Measurements from ENCODE around the gene APBA2.

APBA2 gene

GRCh38 chr15:28917791-28918140 lies 32.0 kb downstream of the APBA2 start:
- no peak for ATAC-seq

DNA sequence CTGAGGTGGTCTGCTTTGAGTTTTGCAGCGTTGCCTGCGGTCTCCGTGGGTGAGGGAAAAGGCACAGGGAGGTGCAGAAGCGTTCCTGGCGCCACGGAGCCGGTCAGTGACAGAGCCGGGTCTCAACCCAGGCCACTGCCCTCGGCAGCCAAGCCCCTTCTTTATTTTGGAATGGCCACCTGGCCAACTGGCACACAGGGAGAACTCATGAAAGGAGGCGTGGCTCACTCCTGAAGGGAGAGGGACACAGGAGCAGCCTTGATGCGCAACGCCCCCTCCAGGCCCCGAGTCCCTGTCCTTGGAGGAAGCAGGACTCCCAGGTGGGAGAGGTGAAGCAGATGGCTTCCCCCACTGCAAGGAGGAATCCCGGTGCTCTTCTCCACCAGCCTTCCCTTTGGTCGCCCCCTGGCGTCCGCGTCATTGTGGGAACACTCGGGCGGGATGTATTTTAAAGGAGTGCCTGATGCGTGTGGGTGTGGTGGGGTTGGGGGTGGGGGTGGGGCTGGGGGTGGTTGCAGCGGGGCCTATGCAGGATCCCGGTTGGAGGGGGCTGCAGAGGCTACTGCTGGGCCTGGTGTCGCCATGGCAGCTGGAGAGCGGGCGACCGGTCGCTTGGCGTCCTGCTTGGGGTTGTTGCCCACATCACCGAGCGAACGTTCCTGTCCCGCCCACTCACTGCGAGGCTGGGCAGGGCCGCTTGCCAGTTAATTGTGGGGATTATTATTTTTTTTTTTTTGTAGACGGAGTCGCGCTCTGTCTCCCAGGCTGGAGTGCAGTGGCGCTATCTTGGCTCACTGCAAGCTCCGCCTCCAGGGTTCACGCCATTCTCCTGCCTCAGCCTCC lies 32.6 kb downstream of the APBA2 start:
- no peak for ATAC-seq

GRCh38 chr15:28919201-28919635 lies 33.4 kb downstream of the APBA2 start:
- no peak for ATAC-seq

DNA sequence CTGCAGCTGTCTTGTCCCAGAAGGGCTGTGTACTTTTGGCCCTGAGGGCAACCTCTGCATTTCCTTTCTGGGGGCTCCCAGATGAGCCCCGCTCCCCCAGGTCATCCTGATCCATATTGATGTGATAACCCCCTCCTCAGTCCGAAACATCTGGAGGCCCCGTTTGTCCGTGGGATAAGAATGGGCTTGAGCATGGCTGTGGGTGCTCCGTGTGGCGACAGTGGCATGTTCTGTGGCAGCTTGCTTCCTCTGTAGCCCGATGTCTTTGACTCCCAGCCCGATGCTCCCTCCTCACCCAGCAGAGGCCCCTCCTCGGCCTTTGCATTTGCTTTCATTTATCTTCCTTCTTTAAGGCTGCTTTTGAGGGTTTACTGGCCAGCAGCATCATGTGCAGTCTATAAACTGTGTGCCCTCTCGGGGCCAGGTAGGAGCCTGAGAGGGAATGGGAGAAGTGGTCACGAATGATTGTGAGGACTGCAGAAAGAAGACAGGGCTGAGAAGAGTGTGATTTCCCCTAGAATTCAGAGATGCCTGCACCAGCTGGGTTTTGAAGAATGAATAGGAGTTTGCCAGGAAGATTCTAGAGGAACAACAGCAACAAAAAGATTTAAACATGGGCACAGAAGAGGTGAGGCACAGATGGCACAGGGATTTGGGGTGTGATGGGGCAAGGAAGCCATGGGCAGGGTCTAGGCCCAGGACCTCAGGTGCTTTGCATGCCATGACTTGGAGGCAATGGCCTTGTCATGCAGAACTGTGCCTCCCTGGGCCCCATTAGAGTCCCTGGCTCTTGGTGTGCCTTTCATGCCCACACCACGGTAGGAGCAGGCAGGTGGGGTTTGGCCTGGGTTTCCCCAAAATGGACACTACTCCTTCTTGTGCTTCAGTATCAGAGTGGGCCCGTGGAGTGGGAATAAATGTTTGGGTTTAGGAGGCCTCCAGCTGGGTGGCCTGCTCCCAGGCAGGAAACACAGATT lies 34.2 kb downstream of the APBA2 start:
- no peak for ATAC-seq

DNA sequence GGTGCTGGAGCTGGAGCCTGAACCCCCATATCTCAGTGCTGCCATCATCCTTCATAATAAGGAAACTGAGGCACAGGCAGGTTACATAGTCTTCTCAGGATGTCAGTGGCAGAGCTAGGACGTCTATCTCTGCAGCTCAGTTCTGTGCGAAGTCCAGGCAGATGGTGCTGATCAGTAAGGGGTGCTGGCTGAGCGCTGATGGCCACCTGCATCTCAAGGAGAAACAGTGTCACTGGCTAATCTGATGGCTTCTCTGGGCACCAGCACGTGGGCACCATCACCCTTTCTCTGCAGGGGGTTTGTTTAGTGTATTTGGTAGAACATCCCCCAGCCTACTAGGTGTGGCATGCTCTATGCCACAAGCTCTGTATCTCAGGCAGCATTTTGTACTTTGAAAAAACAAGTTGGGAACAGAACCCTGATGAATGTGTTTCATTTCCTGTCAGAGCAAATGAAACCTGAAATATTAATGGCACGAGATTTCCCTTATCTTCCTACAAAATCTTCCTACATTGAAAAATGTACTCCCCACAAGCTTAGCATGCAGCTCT lies 35.1 kb downstream of the APBA2 start:
- ATAC-seq: no peak

- no peak for ATAC-seq
These were observed 35.6 kb downstream of the APBA2 start for GRCh38 chr15:28921336-28921735.

- no peak for ATAC-seq
These were observed 36.3 kb downstream of the APBA2 start for GRCh38 chr15:28921919-28922706.

DNA sequence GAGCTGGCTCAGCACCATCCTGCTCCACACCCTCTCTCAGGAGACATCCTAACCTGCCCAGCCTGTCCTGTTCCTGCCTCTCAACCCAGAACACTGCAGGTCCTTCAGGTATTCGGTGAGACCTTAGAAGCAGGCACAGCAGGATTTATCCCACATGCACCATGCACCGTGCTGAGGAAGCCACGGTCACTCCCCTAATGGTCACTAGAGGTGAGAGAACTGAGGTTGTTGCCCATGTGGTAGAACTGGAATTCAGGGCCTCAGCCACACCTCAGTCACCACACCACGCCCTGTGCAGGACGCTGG lies 36.9 kb downstream of the APBA2 start:
- ATAC-seq: no peak

DNA sequence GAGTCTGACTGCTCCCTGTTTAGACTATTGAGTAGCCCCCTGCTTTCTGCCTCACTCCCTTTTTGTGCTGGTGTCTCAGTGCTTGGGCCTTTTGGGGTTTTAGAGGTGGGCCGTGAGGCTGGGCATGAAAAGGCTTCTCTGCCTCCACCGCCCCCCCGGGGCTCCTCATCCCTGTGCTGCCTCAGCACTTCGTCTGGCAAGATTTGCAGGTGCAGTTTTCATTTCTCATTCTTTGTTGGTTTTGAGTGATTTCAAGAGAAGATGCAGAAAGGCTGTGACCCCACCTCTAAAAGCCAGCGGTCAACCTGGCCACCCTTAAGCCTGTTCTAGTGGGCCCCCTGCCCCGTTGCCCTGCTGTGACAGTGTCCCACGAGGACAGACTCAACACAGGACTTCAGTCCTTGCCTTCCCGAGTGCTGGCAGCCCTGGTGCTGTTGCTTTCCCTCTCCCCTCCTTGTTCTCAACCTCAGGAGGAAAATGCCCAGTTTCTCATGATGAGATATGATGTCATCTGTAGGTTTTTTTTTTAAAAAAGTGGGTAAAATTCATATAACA lies 38.0 kb downstream of the APBA2 start:
- ATAC-seq: no peak

- ATAC-seq: no peak
These were observed 41.3 kb downstream of the APBA2 start for GRCh38 chr15:28927043-28927442.

DNA sequence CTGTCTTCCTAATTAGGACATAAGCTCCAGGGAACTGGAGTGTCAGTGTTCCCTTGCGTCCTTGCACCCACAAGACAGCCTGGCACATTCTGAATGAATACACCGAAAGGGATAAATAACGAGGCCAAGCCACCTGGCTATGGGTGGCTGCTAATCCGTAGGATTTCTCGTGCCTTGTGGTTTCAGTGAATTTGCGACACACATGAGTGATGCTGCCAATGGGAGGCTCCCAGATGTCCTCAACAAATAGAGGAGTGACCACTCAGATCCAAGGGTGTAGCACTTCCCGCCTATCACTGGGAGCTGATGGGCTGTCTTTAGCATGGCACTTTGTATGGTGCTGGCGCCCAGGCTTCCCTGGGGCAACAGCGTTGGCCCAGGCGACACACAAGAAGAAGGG lies 43.4 kb downstream of the APBA2 start:
- ATAC-seq: no peak

- ATAC-seq: no peak
These were observed 44.2 kb downstream of the APBA2 start for GRCh38 chr15:28930011-28930410.

GRCh38 chr15:28930476-28931291 lies 44.9 kb downstream of the APBA2 start:
- no peak for ATAC-seq

DNA sequence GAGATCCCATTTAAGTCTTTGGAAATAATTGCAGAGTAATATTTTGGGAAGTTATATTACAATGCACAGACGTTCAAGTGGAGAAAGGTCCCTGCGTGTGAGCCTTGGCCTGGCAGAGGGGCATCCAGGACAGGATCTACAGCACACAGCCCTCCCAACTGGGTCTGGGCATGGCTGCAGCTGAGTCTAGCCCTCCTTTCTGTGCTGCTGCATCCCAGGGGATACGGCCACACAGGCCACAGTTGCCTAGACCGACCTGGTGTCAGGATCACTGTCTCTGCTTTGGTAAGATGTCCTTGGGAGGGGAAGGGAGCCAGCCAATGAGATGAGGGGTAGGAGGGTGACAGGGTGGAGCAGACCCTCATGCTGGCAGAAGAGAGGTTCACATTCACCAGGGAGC lies 46.1 kb downstream of the APBA2 start:
- ATAC-seq: no peak

GRCh38 chr15:28932361-28932760 lies 46.6 kb downstream of the APBA2 start:
- ATAC-seq: no peak

DNA sequence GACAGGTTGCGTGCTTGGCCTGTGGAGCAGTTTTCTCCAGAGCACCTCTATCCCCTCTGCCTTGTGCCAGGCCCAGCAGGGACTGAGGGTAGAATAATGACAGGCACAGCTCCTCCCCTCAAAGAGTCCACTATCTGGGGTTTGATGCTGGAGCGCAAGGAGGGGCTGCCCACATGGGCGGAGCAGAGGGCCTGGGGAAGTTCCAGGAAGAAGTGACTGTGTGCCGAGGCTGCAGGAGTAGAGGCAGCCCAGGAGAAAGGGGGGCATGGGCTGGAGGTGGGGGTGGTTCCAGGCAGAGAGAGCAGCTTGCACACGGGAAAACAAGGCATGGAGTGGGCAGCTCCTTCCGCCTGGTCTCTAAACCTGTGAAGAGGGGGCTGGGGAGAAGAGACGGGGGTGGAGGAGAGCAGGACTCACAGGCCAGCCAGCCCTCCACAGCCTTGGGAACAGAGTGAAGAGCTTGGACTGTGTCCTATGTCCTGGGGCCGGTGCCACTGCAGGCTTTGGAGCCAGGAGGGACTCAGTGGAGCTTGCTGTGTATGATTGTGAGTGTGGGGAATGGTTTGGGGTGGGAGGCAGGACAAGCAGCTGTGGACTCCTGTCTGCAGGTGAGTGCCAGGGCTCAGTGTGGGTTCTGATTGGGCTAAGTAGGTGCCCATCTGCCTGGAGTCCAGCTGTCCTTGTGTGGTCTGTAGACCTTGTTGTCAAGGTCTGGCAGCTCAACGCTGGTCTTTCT lies 48.1 kb downstream of the APBA2 start:
- ATAC-seq: no peak

DNA sequence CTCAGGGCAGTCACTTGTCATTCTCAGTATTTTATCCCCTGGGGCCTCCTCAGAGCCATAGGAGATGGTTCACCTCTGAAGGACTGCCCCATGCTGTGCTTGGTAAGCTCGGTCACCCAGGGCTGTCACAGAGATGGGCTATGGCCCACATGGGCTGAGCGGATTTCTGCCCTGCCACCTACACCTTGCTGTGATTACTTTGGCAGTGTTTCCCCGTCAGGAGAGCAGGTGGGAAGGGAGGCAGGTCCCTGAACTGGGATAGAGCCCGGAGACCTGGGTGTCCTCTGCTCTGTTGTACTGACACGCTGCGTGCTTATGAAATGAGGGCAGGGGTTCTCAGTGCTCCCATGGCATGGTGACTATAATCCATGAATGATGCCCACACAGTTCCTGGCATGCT lies 48.9 kb downstream of the APBA2 start:
- ATAC-seq: no peak

DNA sequence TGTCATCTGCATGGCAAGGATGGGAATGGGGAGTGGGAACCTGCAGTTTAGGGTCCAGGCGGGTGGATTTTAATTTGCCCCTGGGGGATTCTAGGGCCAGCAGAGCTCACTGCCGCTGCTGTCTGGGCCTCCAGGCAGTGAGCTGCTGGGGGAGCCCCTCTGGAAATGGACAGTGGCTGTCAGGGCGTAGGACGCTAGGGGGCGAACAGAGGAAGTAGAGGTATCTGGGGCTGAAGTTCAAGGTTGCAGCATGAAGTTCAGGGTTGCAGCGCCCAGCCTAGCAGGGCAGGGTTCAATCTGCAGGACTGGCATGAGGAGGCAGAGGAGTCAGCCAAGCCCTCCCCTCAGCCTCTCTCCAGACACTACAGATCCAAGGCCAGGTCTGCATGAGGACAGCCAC lies 49.5 kb downstream of the APBA2 start:
- ATAC-seq: no peak

- no peak for ATAC-seq
These were observed 50.3 kb downstream of the APBA2 start for GRCh38 chr15:28936081-28936480.

GRCh38 chr15:28936481-28936881 lies 50.7 kb downstream of the APBA2 start:
- ATAC-seq: no peak

DNA sequence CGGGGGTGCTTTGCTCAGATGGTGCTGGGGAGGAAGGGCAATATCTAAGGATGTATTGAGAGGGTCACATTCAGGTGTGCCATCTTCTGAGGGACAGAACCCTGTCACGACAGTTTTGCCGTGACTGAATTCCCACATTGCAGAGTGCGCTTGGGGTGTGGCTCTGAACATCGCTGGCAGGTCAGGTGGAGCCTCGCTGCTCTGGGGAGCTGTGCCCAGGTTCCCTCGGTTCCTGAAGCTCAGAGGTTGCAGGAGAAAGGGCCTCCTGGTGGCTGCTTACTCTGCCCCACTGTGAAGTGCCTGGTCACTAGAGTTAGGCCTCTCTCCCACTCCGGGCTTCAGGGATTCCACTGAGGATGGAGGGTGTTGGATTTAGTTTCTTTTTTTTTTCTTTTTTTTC lies 51.5 kb downstream of the APBA2 start:
- no peak for ATAC-seq
